ENCODE data around the gene ATP5MC3.

The ATP5MC3 gene

GRCh38 chr2:175167792-175168563, 13.5 kb downstream of the ATP5MC3 start, which contains the start of gene ATF2:
TSS of gene ATF2 (minus strand) at chr2:175168203. CDS start at chr2:175136443, 31,760 bp downstream.
- H3K9me3 Mint-ChIP-seq = no peaks in the 10 kb centered on the region
- peaks cover 11% of the 10 kb centered on the region for H3K36me3 Mint-ChIP-seq (ENCODE audit: low read depth)
- TF ChIP-seq CTCF (IDR thresholded peaks at IDR 0.05; ENCODE audit: unreplicated experiment in 3 of 3) = no peak
- H3K4me1 Mint-ChIP-seq = peaks cover 23% of the 10 kb centered on the region
- peak within 1 kb of the TSS; percentile 90 to 95 (median 94) for H3K4me3 Mint-ChIP-seq
- no peaks in the 10 kb centered on the region for H3K27me3 Mint-ChIP-seq (ENCODE audit: low read depth)
- peak within 1 kb of the TSS; percentile 85 to 99 (median 94) for H3K27ac Mint-ChIP-seq

GRCh38 chr2:175167076-175167791, 14.3 kb downstream of the ATP5MC3 start:
- peaks cover 13% of the 10 kb centered on the region for H3K36me3 Mint-ChIP-seq (ENCODE audit: low read depth)
- no peak for TF ChIP-seq CTCF (IDR thresholded peaks at IDR 0.05; ENCODE audit: unreplicated experiment in 3 of 3)
- no peaks in the 10 kb centered on the region for H3K9me3 Mint-ChIP-seq
- peak overlapping the region; percentile 85 to 99 (median 94) for H3K27ac Mint-ChIP-seq
- H3K27me3 Mint-ChIP-seq (ENCODE audit: low read depth) = no peaks in the 10 kb centered on the region
- H3K4me1 Mint-ChIP-seq = peaks cover 23% of the 10 kb centered on the region
- H3K4me3 Mint-ChIP-seq = peak overlapping the region; percentile 90 to 95 (median 94)

- Mint-ChIP-seq H3K36me3 (ENCODE audit: low read depth) (peaks cover 15% of the 10 kb centered on the region), H3K9me3 (no peaks in the 10 kb centered on the region), H3K27me3 (ENCODE audit: low read depth) (no peaks in the 10 kb centered on the region), H3K4me3 (peak overlapping the region; percentile 90 to 95 (median 94)), H3K27ac (peak overlapping the region; percentile 85 to 99 (median 94)), H3K4me1 (peaks cover 23% of the 10 kb centered on the region)
- no peak for TF ChIP-seq CTCF (IDR thresholded peaks at IDR 0.05; ENCODE audit: unreplicated experiment in 3 of 3)
These were observed 15.2 kb downstream of the ATP5MC3 start for GRCh38 chr2:175166216-175166824.

- Mint-ChIP-seq H3K4me1 (peaks cover 17% of the 10 kb centered on the region), H3K9me3 (no peaks in the 10 kb centered on the region), H3K27ac (no peak overlapping the region), H3K4me3 (no peak overlapping the region), H3K36me3 (ENCODE audit: low read depth) (peaks cover 19% of the 10 kb centered on the region), H3K27me3 (ENCODE audit: low read depth) (no peaks in the 10 kb centered on the region)
- no peak for TF ChIP-seq CTCF (IDR thresholded peaks at IDR 0.05; ENCODE audit: unreplicated experiment in 3 of 3)
These were observed 17.3 kb downstream of the ATP5MC3 start for GRCh38 chr2:175164235-175164634.

- TF ChIP-seq CTCF (IDR thresholded peaks at IDR 0.05; ENCODE audit: unreplicated experiment in 3 of 3) = no peak
- Mint-ChIP-seq H3K36me3 (ENCODE audit: low read depth) (peaks cover 31% of the 10 kb centered on the region), H3K27me3 (ENCODE audit: low read depth) (no peaks in the 10 kb centered on the region), H3K4me3 (no peak overlapping the region), H3K27ac (no peak overlapping the region), H3K9me3 (no peaks in the 10 kb centered on the region), H3K4me1 (no peaks in the 10 kb centered on the region)
These were observed 22.6 kb downstream of the ATP5MC3 start for GRCh38 chr2:175158894-175159293.
